Body of pancreas (tissue), 4 donors: ENCODE results near the gene ASAP2. TPM values are rescaled to one million over a fixed set of nuclear protein-coding genes. Genes with fewer than 3 reads are reported as not detected.

Experiments
- ATAC-seq: fragments of 150-250 bp; one replicate; pipeline ENCODE4 v1.9.1; 2016
- DNase-seq, 4 donors: peaks; one replicate each; pipeline ENCODE4 v3.0.0-alpha.2; 2019
- H3K27ac ChIP-seq, 4 donors: fragments of 200-600 bp; sonication (generic); 1 replicate in 3 of 4; 2 replicates in 1 of 4; pipeline versions ENCODE4 v1.5.1 to v1.6.1; 2016 to 2019; ENCODE audit warnings: mild to moderate bottlenecking in 1 of 4, mixed read lengths in 1 of 4, moderate library complexity in 1 of 4
- H3K27me3 ChIP-seq, 2 donors: fragments of 200-600 bp; sonication (generic); one replicate each; pipeline ENCODE4 v1.6.0; 2016; ENCODE audit warnings: mild to moderate bottlenecking in 1 of 2
- H3K36me3 ChIP-seq, 2 donors: fragments of 200-600 bp; sonication (generic); replicated peaks in 1 of 2; 2 replicates each; pipeline ENCODE4 v1.5.1; 2016; ENCODE audit warnings: low read depth in 2 of 2; ENCODE audit not compliant: insufficient read depth in 1 of 2
- H3K4me1 ChIP-seq: fragments of 200-600 bp; sonication (generic); one replicate; pipeline ENCODE4 v1.6.0; 2016
- H3K4me3 ChIP-seq, 2 donors: fragments of 200-600 bp; sonication (generic); 1 replicate in 1 of 2; 2 replicates in 1 of 2; pipeline ENCODE4 v1.5.1; 2016 to 2019
- H3K9me3 ChIP-seq, 3 donors: fragments of 200-600 bp; sonication (generic); 1 replicate in 2 of 3; 2 replicates in 1 of 3; pipeline ENCODE4 v1.5.1; 2016
- POLR2A ChIP-seq, 3 donors: fragments of 450-650 bp; IDR thresholded peaks; one replicate each; pipeline ENCODE4 v1.6.1; 2016; ENCODE audit warnings: antibody characterized with exemption in 3 of 3, mild to moderate bottlenecking in 2 of 3
- WGBS, 2 donors: methylation state at CpG; one replicate each; pipeline ENCODE4 v1.1.5; 2017; 5-methylcytosine and 5-hydroxymethylcytosine counted together
- intact Hi-C: fragments of 100-400 bp; cut with DNase I; formaldehyde crosslinking; loops from one replicate; pipeline ENCODE4 v1.15.1; 2023
- total RNA-seq, 2 donors: library from RNA; depleted of rRNA; stranded (reverse); fragments of >200 nt; gene quantifications; one replicate each; pipeline ENCODE4 v1.1.0, GENCODE V29; 2016
- TF ChIP-seq, protein P1 (sequence below), 7 experiments: fragments of 450-650 bp in 4 of 7; fragments of 200-600 bp in 3 of 7; sonication (generic) in 3 of 7; IDR thresholded peaks; one replicate each; pipeline ENCODE4 v1.5.1; 2016 to 2019; ENCODE audit warnings: antibody characterized with exemption in 7 of 7

ASAP2 gene
- total RNA-seq, 2 donors from 2014 or later, result 12.5 to 23.7 TPM

GRCh38 chr2:9276901-9277451 is 70.4 kb downstream of the ASAP2 start:
- TF ChIP-seq POLR2A (IDR thresholded peaks at IDR 0.05), result no peak
- TF ChIP-seq, protein P1, sequence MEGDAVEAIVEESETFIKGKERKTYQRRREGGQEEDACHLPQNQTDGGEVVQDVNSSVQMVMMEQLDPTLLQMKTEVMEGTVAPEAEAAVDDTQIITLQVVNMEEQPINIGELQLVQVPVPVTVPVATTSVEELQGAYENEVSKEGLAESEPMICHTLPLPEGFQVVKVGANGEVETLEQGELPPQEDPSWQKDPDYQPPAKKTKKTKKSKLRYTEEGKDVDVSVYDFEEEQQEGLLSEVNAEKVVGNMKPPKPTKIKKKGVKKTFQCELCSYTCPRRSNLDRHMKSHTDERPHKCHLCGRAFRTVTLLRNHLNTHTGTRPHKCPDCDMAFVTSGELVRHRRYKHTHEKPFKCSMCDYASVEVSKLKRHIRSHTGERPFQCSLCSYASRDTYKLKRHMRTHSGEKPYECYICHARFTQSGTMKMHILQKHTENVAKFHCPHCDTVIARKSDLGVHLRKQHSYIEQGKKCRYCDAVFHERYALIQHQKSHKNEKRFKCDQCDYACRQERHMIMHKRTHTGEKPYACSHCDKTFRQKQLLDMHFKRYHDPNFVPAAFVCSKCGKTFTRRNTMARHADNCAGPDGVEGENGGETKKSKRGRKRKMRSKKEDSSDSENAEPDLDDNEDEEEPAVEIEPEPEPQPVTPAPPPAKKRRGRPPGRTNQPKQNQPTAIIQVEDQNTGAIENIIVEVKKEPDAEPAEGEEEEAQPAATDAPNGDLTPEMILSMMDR (IDR thresholded peaks at IDR 0.05), result no peak
- peaks cover 4% of the 10 kb centered on the region for H3K4me1 ChIP-seq
- H3K27me3 ChIP-seq, result no peaks in the 10 kb centered on the region
- no peak overlapping the region for H3K4me3 ChIP-seq
- no peak for ATAC-seq
- WGBS, 2 donors, result 83 to 89% methylated on average over 9 of the region's 9 CpGs
- intact Hi-C loops, result no loop called here
- H3K36me3 ChIP-seq, result no peaks in the 10 kb centered on the region
- H3K9me3 ChIP-seq, result no peaks in the 10 kb centered on the region
- H3K27ac ChIP-seq, result no peak overlapping the region
- DNase-seq, result no peak

- intact Hi-C loops, result no loop called here
- DNase-seq, result no peak
- Histone ChIP-seq H3K36me3 (no peaks in the 10 kb centered on the region), H3K27me3 (no peaks in the 10 kb centered on the region), H3K4me3 (no peak overlapping the region), H3K27ac (no peak overlapping the region), H3K4me1 (peaks cover 4% of the 10 kb centered on the region), H3K9me3 (no peaks in the 10 kb centered on the region)
- TF ChIP-seq, protein P1 (IDR thresholded peaks at IDR 0.05), result no peak
- TF ChIP-seq POLR2A (IDR thresholded peaks at IDR 0.05), result no peak
- ATAC-seq, result no peak
- WGBS, 2 donors, result 91 to 93% methylated on average over 7 of the region's 7 CpGs
Observed at GRCh38 chr2:9278439-9278838, 71.8 kb downstream of the ASAP2 start.

DNA sequence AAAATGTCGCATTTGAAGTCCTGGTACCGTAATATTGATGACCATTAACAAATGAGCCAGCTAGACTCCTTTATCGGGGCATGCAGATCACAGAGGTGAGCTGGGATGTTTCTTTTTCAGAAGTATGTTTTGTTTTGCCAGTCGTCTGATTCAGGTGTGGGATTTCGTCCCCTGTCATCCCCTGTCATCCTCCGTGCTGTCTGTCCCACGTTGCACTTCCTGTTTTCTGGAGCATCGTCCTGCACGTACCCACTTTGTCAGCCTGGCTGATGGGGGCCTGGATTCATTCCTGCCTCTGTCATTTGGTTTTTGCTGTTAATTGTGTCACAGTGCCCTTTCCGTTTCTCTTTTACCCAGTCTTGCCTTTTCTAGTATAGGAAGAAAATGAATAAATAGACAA is 72.8 kb downstream of the ASAP2 start:
- Histone ChIP-seq H3K4me1 (peaks cover 4% of the 10 kb centered on the region), H3K36me3 (no peaks in the 10 kb centered on the region), H3K27me3 (no peaks in the 10 kb centered on the region), H3K9me3 (no peaks in the 10 kb centered on the region), H3K27ac (no peak overlapping the region), H3K4me3 (no peak overlapping the region)
- 76 to 83% methylated on average over 10 of the region's 10 CpGs for WGBS, 2 donors
- intact Hi-C loops, result no loop called here
- ATAC-seq (no peak), DNase-seq (no peak)
- no peak for TF ChIP-seq POLR2A (IDR thresholded peaks at IDR 0.05)

GRCh38 chr2:9280224-9280623 is 73.6 kb downstream of the ASAP2 start:
- Histone ChIP-seq H3K4me1 (peaks cover 4% of the 10 kb centered on the region), H3K27ac (no peak overlapping the region), H3K36me3 (no peaks in the 10 kb centered on the region), H3K9me3 (no peaks in the 10 kb centered on the region), H3K27me3 (no peaks in the 10 kb centered on the region), H3K4me3 (no peak overlapping the region)
- TF ChIP-seq POLR2A (IDR thresholded peaks at IDR 0.05), result no peak
- TF ChIP-seq, protein P1 (IDR thresholded peaks at IDR 0.05), result no peak
- DNase-seq (no peak), ATAC-seq (no peak)
- intact Hi-C loops, result no loop called here
- WGBS, 2 donors, result 74% methylated on average over 8 of the region's 8 CpGs

DNA sequence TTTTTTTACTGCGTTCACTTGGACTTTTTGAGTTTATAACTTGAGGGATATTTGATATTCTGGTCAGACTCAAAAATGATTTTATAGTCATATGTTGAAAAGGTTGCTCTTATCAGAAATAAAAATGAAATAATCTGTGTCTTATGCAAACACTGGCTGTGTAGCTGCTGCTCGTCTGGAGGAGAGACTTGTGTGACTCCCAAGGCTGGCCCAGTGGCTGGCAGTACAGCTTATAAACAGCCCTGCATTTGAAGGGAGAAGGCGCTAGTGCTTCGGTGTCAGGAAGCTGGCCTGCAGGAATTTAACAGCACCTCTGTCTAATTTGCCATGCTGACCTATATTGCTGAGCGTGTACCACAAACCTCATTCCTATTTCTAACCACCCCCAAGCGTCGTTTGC is 74.5 kb downstream of the ASAP2 start:
- Histone ChIP-seq H3K27ac (no peak overlapping the region), H3K27me3 (no peaks in the 10 kb centered on the region), H3K36me3 (no peaks in the 10 kb centered on the region), H3K4me1 (no peaks in the 10 kb centered on the region), H3K9me3 (no peaks in the 10 kb centered on the region), H3K4me3 (no peak overlapping the region)
- WGBS, 2 donors, result 68% methylated on average over 7 of the region's 7 CpGs
- intact Hi-C loops, result no loop called here
- no peak for TF ChIP-seq POLR2A (IDR thresholded peaks at IDR 0.05)
- TF ChIP-seq, protein P1 (IDR thresholded peaks at IDR 0.05), result no peak
- ATAC-seq (no peak), DNase-seq (peak in 1 of 4 donors; percentile 16)
